IMR-90 (cell line): ENCODE measurements around the gene PZP. TPM values are rescaled to one million over a fixed set of nuclear protein-coding genes. Genes with fewer than 3 reads are reported as not detected.

Experiments
- ATAC-seq: fragments of 200-7000 bp; cut with Tn5 transposase; 2 replicates; pipeline ENCODE4 v1.9.1; 2020; ENCODE audit warnings: low read depth, mild to moderate bottlenecking, moderate library complexity
- BruUV-seq: library from RNA; stranded (reverse); fragments of 400-500 nt; replicated peaks from 2 replicates; lab custom pipeline; 2021; lab: Mats Ljungman, UMichigan
- CTCF ChIA-PET: fragments of 300-600 bp; formaldehyde crosslinking; extraction: SDS; loops from one replicate; lab custom pipeline; 2021; ENCODE audit warnings: antibody characterized with exemption; lab: Yijun Ruan, JAX
- POLR2A ChIA-PET: fragments of 300-600 bp; sonication (Branson Sonifier 250); formaldehyde crosslinking; loops from one replicate; lab custom pipeline; 2022; ENCODE audit warnings: antibody characterized with exemption; ENCODE audit not compliant: unreplicated experiment; lab: Charles Lee
- DNase-seq: peaks from one replicate; pipeline ENCODE4 v3.0.0; 2013
- H2AFZ ChIP-seq: replicated peaks from 2 replicates; pipeline ENCODE3; 2013; ENCODE audit warnings: low read length, mild to moderate bottlenecking; ENCODE audit not compliant: poor library complexity
- H2AK5ac ChIP-seq: 2 replicates; pipeline ENCODE4 v1.6.1; 2013; ENCODE audit warnings: low read depth, low read length, inconsistent platforms
- H2AK9ac ChIP-seq: replicated peaks from 2 replicates; pipeline ENCODE3; 2013; ENCODE audit warnings: mild to moderate bottlenecking, low read depth, low read length, moderate library complexity; ENCODE audit not compliant: poor library complexity
- H2BK120ac ChIP-seq: 2 replicates; pipeline ENCODE4 v1.6.1; 2013; ENCODE audit warnings: low read depth, low read length, inconsistent platforms
- H2BK15ac ChIP-seq: 3 replicates; pipeline ENCODE4 v1.6.1; 2013; ENCODE audit warnings: low read depth, low read length, inconsistent platforms
- H2BK20ac ChIP-seq: 2 replicates; pipeline ENCODE4 v1.6.1; 2013; ENCODE audit warnings: low read depth, mild to moderate bottlenecking, inconsistent platforms, low read length, moderate library complexity
- H2BK5ac ChIP-seq: 2 replicates; pipeline ENCODE4 v1.6.1; 2013; ENCODE audit warnings: mild to moderate bottlenecking, low read depth, low read length, inconsistent platforms; ENCODE audit not compliant: poor library complexity, severe bottlenecking
- H3K14ac ChIP-seq: replicated peaks from 2 replicates; pipeline ENCODE4 v1.6.1; 2013; ENCODE audit warnings: low read depth, low read length, inconsistent platforms
- H3K18ac ChIP-seq: 2 replicates; pipeline ENCODE4 v1.6.1; 2013; ENCODE audit warnings: low read depth, low read length, control low read depth
- H3K23ac ChIP-seq: 2 replicates; pipeline ENCODE4 v1.6.1; 2013; ENCODE audit warnings: low read depth, low read length, inconsistent platforms
- H3K27ac ChIP-seq: 2 replicates; pipeline ENCODE4 v1.5.1; 2013; ENCODE audit warnings: mild to moderate bottlenecking, control low read depth, low read length; ENCODE audit not compliant: insufficient read depth
- H3K27me3 ChIP-seq: 2 replicates; pipeline ENCODE4 v1.6.1; 2013; ENCODE audit warnings: low read length; ENCODE audit not compliant: control insufficient read depth, insufficient read depth
- H3K36me3 ChIP-seq: 2 replicates; pipeline ENCODE4 v1.6.1; 2013; ENCODE audit warnings: low read length, mixed read lengths; ENCODE audit not compliant: control insufficient read depth, insufficient read depth
- H3K4ac ChIP-seq: 2 replicates; pipeline ENCODE4 v1.6.1; 2013; ENCODE audit warnings: low read depth, low read length, inconsistent platforms
- H3K4me1 ChIP-seq: 2 replicates; pipeline ENCODE4 v1.6.1; 2013; ENCODE audit warnings: low read length, mixed read lengths; ENCODE audit not compliant: control insufficient read depth, insufficient read depth
- H3K4me2 ChIP-seq: 2 replicates; pipeline ENCODE4 v1.6.1; 2013; ENCODE audit warnings: low read depth, mild to moderate bottlenecking, control low read depth, low read length, moderate library complexity
- H3K4me3 ChIP-seq: 2 replicates; pipeline ENCODE4 v1.5.1; 2013; ENCODE audit warnings: low read depth, mild to moderate bottlenecking, control low read depth, low read length, moderate library complexity; ENCODE audit not compliant: insufficient read depth
- H3K56ac ChIP-seq: 2 replicates; pipeline ENCODE4 v1.6.1; 2013; ENCODE audit warnings: low read length, inconsistent platforms; ENCODE audit not compliant: insufficient read depth; ENCODE audit errors: extremely low read depth
- H3K79me1 ChIP-seq, 2 experiments: 2 replicates each; pipeline ENCODE4 v1.6.1; 2013; ENCODE audit warnings: low read length in 2 of 2, inconsistent platforms in 1 of 2, low read depth in 1 of 2
- H3K9ac ChIP-seq: 2 replicates; pipeline ENCODE4 v1.6.1; 2013; ENCODE audit warnings: low read depth, low read length, control low read depth
- H3K9me1 ChIP-seq: 2 replicates; pipeline ENCODE4 v1.6.1; 2013; ENCODE audit warnings: low read length, inconsistent platforms; ENCODE audit not compliant: insufficient read depth
- H3K9me3 ChIP-seq: 2 replicates; pipeline ENCODE4 v1.6.1; 2013; ENCODE audit warnings: low read length; ENCODE audit not compliant: control insufficient read depth, insufficient read depth
- H4K20me1 ChIP-seq: 2 replicates; pipeline ENCODE4 v1.6.1; 2013; ENCODE audit warnings: low read length, inconsistent platforms; ENCODE audit not compliant: insufficient read depth
- H4K5ac ChIP-seq: 2 replicates; pipeline ENCODE4 v1.6.1; 2013; ENCODE audit warnings: mild to moderate bottlenecking, low read depth, low read length, control low read depth
- H4K8ac ChIP-seq, 2 experiments: 2 replicates each; pipeline ENCODE4 v1.6.1; 2013; ENCODE audit warnings: low read depth in 2 of 2, low read length in 2 of 2, control low read depth in 1 of 2, inconsistent platforms in 1 of 2
- H4K91ac ChIP-seq: 2 replicates; pipeline ENCODE4 v1.6.1; 2013; ENCODE audit warnings: low read depth, low read length, inconsistent platforms; ENCODE audit not compliant: insufficient read depth
- CHD1 ChIP-seq: IDR thresholded peaks from 2 replicates; pipeline ENCODE4 v1.6.1; 2012; ENCODE audit warnings: low read depth, low read length, improper control_type of control experiment
- CTCF ChIP-seq: conservative IDR thresholded peaks from 2 replicates; pipeline ENCODE4 v1.5.1; 2012; ENCODE audit warnings: mild to moderate bottlenecking, low read depth, low read length, improper control_type of control experiment
- ELK1 ChIP-seq: fragments of 150-350 bp; IDR thresholded peaks from 2 replicates; pipeline ENCODE4 v1.6.1; 2016; ENCODE audit warnings: low read depth, mild to moderate bottlenecking, low read length, moderate library complexity, borderline replicate concordance
- POLR2A ChIP-seq: IDR thresholded peaks from 2 replicates; pipeline ENCODE4 v1.6.1; 2012; ENCODE audit warnings: mild to moderate bottlenecking, low read depth, low read length
- RFX5 ChIP-seq: IDR thresholded peaks from 2 replicates; pipeline ENCODE4 v1.8.0; 2012; ENCODE audit warnings: low read depth, mild to moderate bottlenecking, low read length, moderate library complexity
- SMC3 ChIP-seq: fragments of 150-350 bp; IDR thresholded peaks from 2 replicates; pipeline ENCODE4 v1.6.1; 2016; ENCODE audit warnings: low read depth, mild to moderate bottlenecking, antibody characterized with exemption, low read length, moderate library complexity
- WGBS, 2 experiments: methylation state at CpG; one replicate each; pipeline versions ENCODE4 v1.1.5 to v1.1.7; 2013; ENCODE audit warnings: missing lambda C conversion rate in 2 of 2; ENCODE audit not compliant: insufficient read length in 1 of 2; ENCODE audit errors: extremely low coverage in 2 of 2; 5-methylcytosine and 5-hydroxymethylcytosine counted together
- dilution Hi-C: fragments of 300-500 bp; cut with HindIII; formaldehyde crosslinking; loops from one replicate; pipeline ENCODE4 v1.14.3; 2018; ENCODE audit warnings: low sequenced_read_pairs; ENCODE audit not compliant: unreplicated experiment
- in situ Hi-C: fragments of 300-500 bp; cut with MboI; formaldehyde crosslinking; loops from 3 replicates; pipeline ENCODE4 v1.14.3; 2019; ENCODE audit warnings: low sequenced_read_pairs, inconsistent platforms, mixed read lengths
- intact Hi-C: fragments of 100-400 bp; cut with micrococcal nuclease; formaldehyde crosslinking; loops from 2 replicates; pipeline ENCODE4 v1.10.0; 2022
- polyA plus RNA-seq, 3 experiments: library from polyadenylated mRNA; depleted of rRNA; stranded (reverse); fragments of >200 nt; gene quantifications; 2 replicates each; pipeline ENCODE4 v1.2.3, GENCODE V29; 2012; ENCODE audit warnings: low replicate concordance in 1 of 3
- total RNA-seq: library from RNA; depleted of rRNA; stranded (reverse); fragments of >200 nt; gene quantifications from 2 replicates; pipeline ENCODE4 v1.2.3, GENCODE V29; 2012

The PZP gene
- total and polyA plus RNA-seq, 2 of the 4 experiments (the other 2 are of a cell fraction), result not detected

- WGBS, 2 experiments, result no CpG with 5 or more reads among the region's 2 CpGs
- Histone ChIP-seq H2AK5ac (no peak overlapping the region), H3K4ac (no peak overlapping the region), H3K9me1 (no peaks in the 10 kb centered on the region), H4K91ac (no peak overlapping the region), H3K18ac (no peak overlapping the region), H3K4me2 (no peak overlapping the region), H3K56ac (no peak overlapping the region), H3K9ac (no peak overlapping the region), H2BK15ac (no peak overlapping the region), H3K79me1 (no peaks in the 10 kb centered on the region), H2AFZ (no peak overlapping the region), H3K23ac (no peak overlapping the region), H3K27ac (no peak overlapping the region), H4K5ac (no peak overlapping the region), H3K4me3 (no peak overlapping the region), H2BK5ac (no peak overlapping the region), H3K4me1 (no peaks in the 10 kb centered on the region), H4K20me1 (no peaks in the 10 kb centered on the region), H2BK120ac (no peak overlapping the region), H3K14ac (no peak overlapping the region), H2BK20ac (no peak overlapping the region), H4K8ac (no peak overlapping the region), H3K9me3 (no peaks in the 10 kb centered on the region), H3K27me3 (no peaks in the 10 kb centered on the region), H3K36me3 (no peaks in the 10 kb centered on the region), H2AK9ac (no peak overlapping the region)
- in situ Hi-C loops (no loop called here), dilution Hi-C loops (no loop called here), intact Hi-C loops (no loop called here)
- ATAC-seq (no peak), DNase-seq (no peak)
- BruUV-seq, result no TSS peak
- CTCF ChIA-PET, result no interaction called here
- POLR2A ChIA-PET, result no interaction called here
- TF ChIP-seq CTCF (no peak), RFX5 (no peak), SMC3 (no peak), POLR2A (no peak), CHD1 (no peak), ELK1 (no peak)
These were observed 15.6 kb upstream of the PZP start for GRCh38 chr12:9223830-9224229.
